IPS-15b (cell line): ENCODE data around the gene MGAT5B.

ENCODE experiments used
- H3K27me3 ChIP-seq: one replicate; pipeline ENCODE4 v1.6.1; 2013; ENCODE audit warnings: low read length; ENCODE audit not compliant: control insufficient read depth, insufficient read depth
- H3K36me3 ChIP-seq: one replicate; pipeline ENCODE4 v1.6.1; 2013; ENCODE audit warnings: low read length; ENCODE audit not compliant: control insufficient read depth, insufficient read depth
- H3K4me1 ChIP-seq: one replicate; pipeline ENCODE4 v1.6.1; 2013; ENCODE audit warnings: mild to moderate bottlenecking, low read length; ENCODE audit not compliant: control insufficient read depth, insufficient read depth
- H3K4me3 ChIP-seq: one replicate; pipeline ENCODE4 v1.5.1; 2013; ENCODE audit warnings: low read depth, low read length
- H3K9ac ChIP-seq: one replicate; pipeline ENCODE4 v1.6.1; 2013; ENCODE audit warnings: low read depth, mild to moderate bottlenecking, low read length
- H3K9me3 ChIP-seq: one replicate; pipeline ENCODE4 v1.6.1; 2013; ENCODE audit warnings: mild to moderate bottlenecking, low read length; ENCODE audit not compliant: control insufficient read depth, insufficient read depth

Gene MGAT5B

DNA sequence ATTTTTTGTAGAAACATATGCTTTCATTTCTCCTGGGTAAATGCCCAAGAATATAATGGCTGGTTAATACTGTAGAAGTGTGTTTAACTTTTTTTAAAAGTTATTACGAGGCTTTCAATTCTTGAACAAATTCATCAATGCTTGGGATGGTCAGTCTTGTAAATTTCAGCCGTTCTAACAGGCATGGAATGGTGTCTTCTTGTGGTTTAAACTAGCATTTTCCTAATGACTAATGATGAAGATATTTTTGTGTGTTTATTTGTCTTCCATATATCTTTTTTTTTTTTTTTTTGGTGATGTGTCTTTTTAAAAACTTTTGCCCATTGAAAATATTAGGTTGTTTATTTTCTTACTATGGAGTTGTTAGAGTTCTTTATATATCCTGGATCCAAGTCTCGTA is 67.1 kb downstream of the MGAT5B start:
- H3K9ac ChIP-seq, result no peak overlapping the region
- no peaks in the 10 kb centered on the region for H3K9me3 ChIP-seq
- no peaks in the 10 kb centered on the region for H3K4me1 ChIP-seq
- H3K4me3 ChIP-seq, result no peak overlapping the region
- no peaks in the 10 kb centered on the region for H3K27me3 ChIP-seq
- peaks cover 3% of the 10 kb centered on the region for H3K36me3 ChIP-seq

DNA sequence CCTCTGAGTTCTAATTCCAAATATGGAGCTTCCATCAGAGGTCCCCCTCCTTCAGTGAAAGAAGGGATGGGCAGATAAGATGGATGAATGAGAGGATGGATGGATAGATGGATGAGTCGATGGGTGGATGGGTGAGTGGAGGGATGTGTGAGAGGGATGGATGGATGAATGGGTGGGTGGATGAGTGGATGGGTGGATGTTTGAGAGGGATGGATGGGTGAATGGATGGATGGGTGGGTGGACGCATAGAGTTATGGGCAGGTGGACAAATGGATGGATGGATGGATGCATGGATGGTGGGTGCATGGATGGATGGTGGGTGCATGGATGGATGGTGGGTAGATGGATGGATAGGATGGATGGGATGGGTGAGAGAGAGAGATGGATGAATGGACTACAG is 69.0 kb downstream of the MGAT5B start:
- Histone ChIP-seq H3K27me3 (no peaks in the 10 kb centered on the region), H3K4me1 (no peaks in the 10 kb centered on the region), H3K9ac (no peak overlapping the region), H3K36me3 (peaks cover 3% of the 10 kb centered on the region), H3K9me3 (no peaks in the 10 kb centered on the region), H3K4me3 (no peak overlapping the region)

DNA sequence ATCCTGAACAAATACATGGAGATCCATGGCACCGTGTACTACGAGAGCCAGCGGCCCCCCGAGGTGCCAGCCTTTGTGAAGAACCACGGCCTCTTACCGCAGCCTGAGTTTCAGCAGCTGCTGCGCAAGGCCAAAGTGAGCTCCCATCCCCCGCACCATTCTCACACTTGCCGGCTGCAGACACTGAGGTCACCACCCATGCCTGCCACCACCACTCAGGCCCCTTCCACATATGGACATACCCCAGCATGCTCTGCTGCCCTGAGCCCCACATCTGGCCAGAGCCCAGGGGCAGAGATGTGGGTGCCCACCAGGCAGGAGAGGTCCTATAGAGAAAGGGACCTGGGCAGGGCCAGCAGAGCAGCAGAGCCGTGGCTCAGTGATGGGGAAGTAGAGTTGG is 69.8 kb downstream of the MGAT5B start:
- Histone ChIP-seq H3K9me3 (no peaks in the 10 kb centered on the region), H3K4me3 (no peak overlapping the region), H3K36me3 (peaks cover 3% of the 10 kb centered on the region), H3K27me3 (no peaks in the 10 kb centered on the region), H3K4me1 (peaks cover under 1% of the 10 kb centered on the region), H3K9ac (no peak overlapping the region)

DNA sequence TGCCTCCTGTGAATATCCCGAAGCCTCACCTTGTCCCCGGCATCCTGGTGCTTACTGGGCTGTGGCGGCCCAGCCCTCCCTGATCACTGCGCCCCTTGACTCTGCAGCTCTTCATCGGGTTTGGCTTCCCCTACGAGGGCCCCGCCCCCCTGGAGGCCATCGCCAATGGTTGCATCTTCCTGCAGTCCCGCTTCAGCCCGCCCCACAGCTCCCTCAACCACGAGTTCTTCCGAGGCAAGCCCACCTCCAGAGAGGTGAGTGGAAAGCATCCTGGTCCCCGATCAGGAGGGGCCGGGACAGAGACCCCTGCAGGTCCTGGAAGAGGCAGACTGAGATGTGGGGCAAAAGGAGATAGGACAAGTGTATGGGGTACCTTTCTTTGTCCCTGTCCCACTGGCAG is 72.1 kb downstream of the MGAT5B start:
- Histone ChIP-seq H3K27me3 (no peaks in the 10 kb centered on the region), H3K4me3 (no peak overlapping the region), H3K36me3 (peaks cover 3% of the 10 kb centered on the region), H3K9me3 (no peaks in the 10 kb centered on the region), H3K4me1 (peaks cover 2% of the 10 kb centered on the region), H3K9ac (no peak overlapping the region)

DNA sequence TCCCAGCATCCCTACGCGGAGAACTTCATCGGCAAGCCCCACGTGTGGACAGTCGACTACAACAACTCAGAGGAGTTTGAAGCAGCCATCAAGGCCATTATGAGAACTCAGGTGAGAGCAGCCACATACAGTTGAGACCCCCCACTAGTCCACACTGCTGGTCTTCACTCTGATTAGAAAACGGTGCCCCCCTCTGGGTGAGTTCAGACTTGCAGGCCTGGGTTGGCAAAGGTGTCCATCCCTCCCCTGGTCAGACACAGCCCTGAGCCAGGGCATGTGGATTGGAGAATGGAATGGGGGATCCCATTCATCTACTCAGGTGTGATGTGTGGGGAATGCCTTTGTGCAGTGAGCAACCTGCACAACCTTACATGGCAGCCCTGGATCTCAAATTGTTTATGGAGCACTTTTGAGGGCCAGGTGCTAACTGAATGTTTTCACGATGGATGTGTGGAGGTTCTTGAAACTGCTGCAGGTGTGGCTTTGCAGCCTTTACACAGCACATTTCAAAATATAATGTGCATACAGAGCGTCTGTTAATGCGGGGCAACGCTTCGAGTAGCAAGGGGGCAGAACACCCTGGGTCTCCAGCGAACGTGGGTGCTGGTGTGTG is 72.6 kb downstream of the MGAT5B start:
- H3K36me3 ChIP-seq, result peaks cover 3% of the 10 kb centered on the region
- no peaks in the 10 kb centered on the region for H3K27me3 ChIP-seq
- H3K4me1 ChIP-seq, result peaks cover 2% of the 10 kb centered on the region
- H3K9ac ChIP-seq, result no peak overlapping the region
- no peaks in the 10 kb centered on the region for H3K9me3 ChIP-seq
- H3K4me3 ChIP-seq, result no peak overlapping the region

DNA sequence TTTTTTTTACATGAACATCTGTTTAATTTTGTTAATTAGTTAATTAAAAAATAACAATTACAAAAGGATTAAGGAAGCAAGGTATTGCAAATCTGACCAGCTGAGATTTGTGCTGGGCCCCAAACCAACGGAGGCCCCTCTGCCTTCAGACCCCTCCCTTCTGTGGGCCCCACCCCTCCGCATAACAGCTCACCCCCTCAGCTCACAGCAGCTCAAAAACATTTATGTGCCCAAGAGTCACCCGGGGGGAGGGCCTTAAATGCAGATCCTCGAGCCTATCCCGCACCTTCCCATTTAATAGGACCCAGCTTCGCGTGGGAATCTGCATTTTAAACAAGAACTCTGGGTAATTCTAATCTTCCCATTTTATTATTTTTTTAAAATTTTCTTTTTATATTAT is 75.0 kb downstream of the MGAT5B start:
- Histone ChIP-seq H3K36me3 (peaks cover under 1% of the 10 kb centered on the region), H3K9ac (no peak overlapping the region), H3K4me1 (peaks cover 2% of the 10 kb centered on the region), H3K4me3 (no peak overlapping the region), H3K27me3 (no peaks in the 10 kb centered on the region), H3K9me3 (no peaks in the 10 kb centered on the region)

DNA sequence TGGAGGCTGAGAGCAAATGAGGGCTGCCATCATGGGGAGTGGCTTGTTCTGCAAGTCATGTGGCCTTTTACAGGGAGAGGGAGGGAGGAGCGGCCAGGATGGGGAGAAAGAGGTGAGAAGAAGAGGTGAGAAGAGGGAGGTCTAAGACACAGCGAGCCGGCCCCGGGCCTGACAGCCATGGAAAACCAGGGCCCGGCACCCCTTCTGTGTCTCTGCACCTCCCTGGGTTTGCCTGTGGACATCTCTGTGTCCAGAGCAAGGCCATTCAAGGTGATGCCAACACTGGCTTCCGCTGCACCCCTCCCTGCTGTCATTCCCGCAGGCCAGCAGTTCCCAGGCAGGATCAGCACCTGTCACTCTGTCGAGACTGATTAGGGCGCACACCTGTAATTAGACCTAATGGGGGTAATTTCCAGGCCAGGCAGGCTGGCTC is 75.6 kb downstream of the MGAT5B start:
- H3K4me1 ChIP-seq, result peaks cover 2% of the 10 kb centered on the region
- no peaks in the 10 kb centered on the region for H3K27me3 ChIP-seq
- no peaks in the 10 kb centered on the region for H3K9me3 ChIP-seq
- no peaks in the 10 kb centered on the region for H3K36me3 ChIP-seq
- no peak overlapping the region for H3K9ac ChIP-seq
- no peak overlapping the region for H3K4me3 ChIP-seq

DNA sequence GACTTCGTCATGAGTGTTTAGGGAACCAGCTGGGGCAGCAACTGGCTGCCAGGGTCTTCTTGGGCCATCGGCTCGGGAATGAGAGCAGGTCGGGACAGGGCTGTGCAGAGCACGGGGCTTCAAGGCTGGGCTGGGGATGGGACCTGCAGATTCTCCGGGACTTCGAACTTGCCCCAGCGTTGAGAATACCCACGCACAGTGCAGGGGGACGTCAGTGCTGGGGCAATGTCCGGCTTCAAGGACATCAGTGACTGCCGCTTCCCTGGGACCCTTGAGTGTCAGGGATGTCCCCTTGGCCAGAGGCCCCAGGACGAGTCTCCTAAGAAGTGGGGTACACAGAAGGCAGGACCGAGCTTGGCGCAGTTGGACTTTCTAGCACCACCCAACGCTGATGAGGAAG is 76.3 kb downstream of the MGAT5B start:
- H3K36me3 ChIP-seq, result no peaks in the 10 kb centered on the region
- no peak overlapping the region for H3K9ac ChIP-seq
- no peaks in the 10 kb centered on the region for H3K27me3 ChIP-seq
- peaks cover 2% of the 10 kb centered on the region for H3K4me1 ChIP-seq
- H3K4me3 ChIP-seq, result no peak overlapping the region
- no peaks in the 10 kb centered on the region for H3K9me3 ChIP-seq

DNA sequence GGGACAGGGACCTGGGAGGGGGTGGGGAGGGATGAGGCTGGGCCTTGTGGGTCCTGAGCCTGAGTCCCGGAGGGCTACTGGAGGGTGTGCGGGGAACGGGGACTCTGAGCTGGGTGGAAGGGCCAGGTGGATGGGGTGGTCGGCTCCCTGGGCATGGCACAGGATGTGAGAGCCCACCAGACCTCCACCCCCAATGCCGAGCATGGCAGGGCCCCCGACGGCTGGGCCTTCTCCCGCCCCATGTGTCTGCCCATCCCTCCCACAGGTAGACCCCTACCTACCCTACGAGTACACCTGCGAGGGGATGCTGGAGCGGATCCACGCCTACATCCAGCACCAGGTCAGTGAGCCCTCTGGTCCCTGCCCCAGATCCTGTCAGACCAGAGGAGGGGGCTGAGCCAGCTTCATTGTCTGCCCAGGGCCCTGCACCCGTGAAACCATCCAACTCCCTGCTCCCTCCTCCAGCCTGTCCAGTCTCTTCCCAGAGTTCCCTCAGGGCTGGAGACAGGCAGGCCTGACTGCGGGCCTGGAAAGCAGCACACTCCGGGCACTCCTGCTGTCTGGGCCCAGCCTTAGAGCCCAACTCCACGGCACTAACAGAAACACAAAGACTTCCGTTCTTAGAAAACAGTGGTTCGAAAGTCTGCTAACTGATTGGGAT is 78.0 kb downstream of the MGAT5B start:
- H3K36me3 ChIP-seq, result no peaks in the 10 kb centered on the region
- H3K4me1 ChIP-seq, result peaks cover 2% of the 10 kb centered on the region
- no peak overlapping the region for H3K9ac ChIP-seq
- H3K9me3 ChIP-seq, result no peaks in the 10 kb centered on the region
- no peaks in the 10 kb centered on the region for H3K27me3 ChIP-seq
- no peak overlapping the region for H3K4me3 ChIP-seq

DNA sequence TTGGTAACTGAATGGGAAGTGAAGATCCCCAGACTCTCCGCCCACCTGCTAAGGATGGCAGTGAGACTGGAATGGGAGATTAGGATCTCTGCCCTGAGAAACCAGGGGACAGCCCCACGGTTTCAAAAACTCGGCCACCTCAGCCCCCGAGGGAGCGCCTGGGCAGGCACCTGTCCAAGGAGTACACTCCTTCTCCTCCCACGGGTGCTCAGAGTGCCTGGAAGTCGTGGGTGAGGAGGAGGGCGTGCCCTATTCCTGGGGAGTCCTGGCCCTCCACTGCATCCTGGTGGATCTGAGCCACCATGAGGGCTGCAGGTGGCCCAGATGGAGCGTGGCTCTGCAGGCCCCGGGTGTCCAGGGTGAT is 78.5 kb downstream of the MGAT5B start:
- H3K9me3 ChIP-seq, result no peaks in the 10 kb centered on the region
- H3K4me1 ChIP-seq, result peaks cover 2% of the 10 kb centered on the region
- H3K9ac ChIP-seq, result no peak overlapping the region
- no peaks in the 10 kb centered on the region for H3K27me3 ChIP-seq
- no peak overlapping the region for H3K4me3 ChIP-seq
- no peaks in the 10 kb centered on the region for H3K36me3 ChIP-seq

DNA sequence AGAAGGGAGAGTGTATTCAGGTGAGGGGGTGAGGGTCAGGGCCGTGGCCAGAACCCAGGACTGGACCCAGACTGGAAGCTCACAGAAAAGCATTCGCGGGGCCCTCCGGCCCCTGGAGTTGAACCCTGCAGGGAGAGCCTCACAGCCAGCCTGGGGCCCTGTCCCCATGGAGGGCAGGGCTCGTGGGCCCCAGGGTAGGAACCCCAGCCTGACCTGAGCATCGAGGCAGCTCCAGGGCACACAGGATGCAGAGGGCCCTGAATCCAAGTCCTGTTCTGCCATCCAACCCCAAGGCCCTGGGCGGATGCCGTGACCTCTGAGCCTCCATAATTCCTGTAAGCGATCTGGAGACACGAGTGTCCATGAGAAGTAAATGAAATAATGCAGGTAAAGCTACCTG is 79.1 kb downstream of the MGAT5B start:
- no peaks in the 10 kb centered on the region for H3K9me3 ChIP-seq
- H3K4me1 ChIP-seq, result peaks cover 2% of the 10 kb centered on the region
- H3K9ac ChIP-seq, result no peak overlapping the region
- no peaks in the 10 kb centered on the region for H3K27me3 ChIP-seq
- H3K36me3 ChIP-seq, result no peaks in the 10 kb centered on the region
- no peak overlapping the region for H3K4me3 ChIP-seq

DNA sequence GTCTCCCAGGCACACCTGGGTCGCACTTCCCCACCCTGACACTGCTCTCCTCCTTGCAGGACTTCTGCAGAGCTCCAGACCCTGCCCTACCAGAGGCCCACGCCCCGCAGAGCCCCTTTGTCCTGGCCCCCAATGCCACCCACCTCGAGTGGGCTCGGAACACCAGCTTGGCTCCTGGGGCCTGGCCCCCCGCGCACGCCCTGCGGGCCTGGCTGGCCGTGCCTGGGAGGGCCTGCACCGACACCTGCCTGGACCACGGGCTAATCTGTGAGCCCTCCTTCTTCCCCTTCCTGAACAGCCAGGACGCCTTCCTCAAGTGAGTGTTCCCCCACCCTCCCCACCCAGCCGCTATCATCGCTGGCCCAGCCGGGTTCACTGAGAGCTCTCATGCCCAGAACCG is 79.6 kb downstream of the MGAT5B start:
- Histone ChIP-seq H3K9ac (no peak overlapping the region), H3K27me3 (no peaks in the 10 kb centered on the region)

More for the DNA sequence above, 79.6 kb downstream of the MGAT5B start:
- Histone ChIP-seq H3K4me3 (no peak overlapping the region), H3K36me3 (no peaks in the 10 kb centered on the region), H3K9me3 (no peaks in the 10 kb centered on the region), H3K4me1 (peaks cover 2% of the 10 kb centered on the region)
